Transverse colon (tissue), 4 donors: ENCODE results near the gene ATP2B1. TPM values are rescaled to one million over a fixed set of nuclear protein-coding genes. Genes with fewer than 3 reads are reported as not detected.

Experiments
- DNase-seq: peaks from one replicate; pipeline ENCODE4 v3.0.0-alpha.2; 2019
- H3K27ac ChIP-seq, 4 donors: fragments of 200-600 bp; sonication (generic); 2 replicates each; pipeline ENCODE4 v1.5.1; 2016 to 2018; ENCODE audit warnings: inconsistent platforms in 4 of 4
- H3K27me3 ChIP-seq: fragments of 200-600 bp; sonication (generic); 2 replicates; pipeline ENCODE4 v1.5.1; 2017; ENCODE audit warnings: inconsistent platforms
- H3K36me3 ChIP-seq, 4 donors: fragments of 200-600 bp; sonication (generic); 2 replicates each; pipeline ENCODE4 v1.5.1; 2017 to 2019; ENCODE audit warnings: inconsistent platforms in 4 of 4
- H3K4me1 ChIP-seq, 4 donors: fragments of 200-600 bp; sonication (generic); 2 replicates each; pipeline ENCODE4 v1.5.1; 2017 to 2020; ENCODE audit warnings: inconsistent platforms in 4 of 4
- H3K4me3 ChIP-seq, 4 donors: fragments of 200-600 bp; sonication (generic); 1 replicate in 1 of 4; 2 replicates in 3 of 4; pipeline versions ENCODE4 v1.5.1 to v1.6.1; 2017 to 2019; ENCODE audit warnings: inconsistent platforms in 4 of 4
- H3K9me3 ChIP-seq, 2 donors: fragments of 200-600 bp; sonication (generic); 2 replicates each; pipeline ENCODE4 v1.5.1; 2017 to 2019; ENCODE audit warnings: inconsistent platforms in 2 of 2
- EP300 ChIP-seq: sonication (generic); formaldehyde crosslinking; IDR thresholded peaks from one replicate; pipeline ENCODE4 v1.6.1; 2017; ENCODE audit warnings: antibody characterized with exemption, low read depth
- POLR2A ChIP-seq: fragments of 450-650 bp; IDR thresholded peaks from one replicate; pipeline ENCODE4 v1.6.1; 2016; ENCODE audit warnings: antibody characterized with exemption, mild to moderate bottlenecking, moderate library complexity
- POLR2AphosphoS5 ChIP-seq, 3 donors: sonication (generic); formaldehyde crosslinking; IDR thresholded peaks; one replicate each; pipeline ENCODE4 v1.6.1; 2016; ENCODE audit warnings: antibody characterized with exemption in 3 of 3
- WGBS, 2 donors: methylation state at CpG; one replicate each; pipeline ENCODE4 v1.1.5; 2018; ENCODE audit warnings: low coverage in 1 of 2; 5-methylcytosine and 5-hydroxymethylcytosine counted together
- in situ Hi-C, 4 donors: fragments of 200-750 bp; cut with MboI; loops; one replicate each; pipeline versions ENCODE4 v1.15.0 to v1.15.1; 2017; ENCODE audit warnings: low sequenced_read_pairs in 3 of 4, low pct_ligation_motif_present in 1 of 4, low pct_unique_long_range_greater_than_20kb in 1 of 4
- intact Hi-C: fragments of 100-400 bp; cut with DNase I; formaldehyde crosslinking; loops from one replicate; pipeline ENCODE4 v1.15.1; 2023; ENCODE audit warnings: low total_unique reads
- total RNA-seq, 4 donors: library from RNA; depleted of rRNA; stranded (reverse); fragments of >200 nt; gene quantifications; one replicate each; pipeline ENCODE4 v1.1.0, GENCODE V29; 2016
- TF ChIP-seq, protein P1 (sequence below), 5 experiments: fragments of 200-600 bp in 3 of 5; fragments of 450-650 bp in 2 of 5; sonication (generic) in 3 of 5; IDR thresholded peaks; 1 replicate in 2 of 5; 2 replicates in 3 of 5; pipeline ENCODE4 v1.5.1; 2016 to 2017; ENCODE audit warnings: antibody characterized with exemption in 5 of 5, inconsistent platforms in 3 of 5, mild to moderate bottlenecking in 2 of 5, moderate library complexity in 1 of 5

Gene ATP2B1
- total RNA-seq, 4 donors from 2014 or later = 52.7 to 235 (median 104) TPM

DNA sequence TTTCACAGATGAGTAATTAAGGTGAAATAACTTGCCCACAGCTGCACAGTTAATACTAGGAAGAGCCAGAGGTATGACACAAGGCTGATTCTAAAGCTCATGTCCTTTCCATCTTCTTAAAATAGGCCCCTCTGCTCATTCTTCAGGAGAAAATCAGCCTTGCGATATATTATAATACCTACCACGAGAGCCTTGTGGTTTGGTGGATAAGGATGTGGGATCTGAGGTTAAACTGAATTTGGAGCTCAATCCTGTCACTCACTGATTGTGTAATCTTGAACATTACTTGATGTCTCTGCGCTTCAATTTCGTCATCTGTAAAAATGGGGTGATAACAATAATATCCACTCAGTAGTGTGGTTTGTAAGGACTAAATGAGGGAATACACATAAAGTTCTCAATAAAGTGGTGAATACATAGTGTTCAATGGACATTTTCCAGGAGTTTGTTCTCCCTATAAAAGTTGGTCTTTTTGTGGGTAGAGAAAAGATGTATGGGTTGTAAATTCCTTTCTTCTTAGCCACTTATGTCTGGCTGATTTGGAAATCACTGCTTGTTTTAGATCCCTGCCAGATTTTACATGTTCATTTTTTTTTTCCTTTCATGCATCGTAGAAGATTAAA lies 25.1 kb upstream of the ATP2B1 start:
- intact Hi-C loops (no loop called here), in situ Hi-C loops (no loop called here)
- peaks cover 0 to under 1% of the 10 kb centered on the region in 2 donors for H3K9me3 ChIP-seq
- WGBS, 2 donors = 68 to 73% methylated on average over 5 of the region's 5 CpGs
- no peaks in the 10 kb centered on the region for H3K36me3 ChIP-seq
- H3K4me1 ChIP-seq = peaks cover 0 to 16% (median 4%) of the 10 kb centered on the region in 4 donors
- no peak overlapping the region for H3K27ac ChIP-seq
- DNase-seq = no peak
- no peak for TF ChIP-seq POLR2AphosphoS5 (IDR thresholded peaks at IDR 0.05)
- H3K27me3 ChIP-seq = no peaks in the 10 kb centered on the region
- no peak overlapping the region for H3K4me3 ChIP-seq

DNA sequence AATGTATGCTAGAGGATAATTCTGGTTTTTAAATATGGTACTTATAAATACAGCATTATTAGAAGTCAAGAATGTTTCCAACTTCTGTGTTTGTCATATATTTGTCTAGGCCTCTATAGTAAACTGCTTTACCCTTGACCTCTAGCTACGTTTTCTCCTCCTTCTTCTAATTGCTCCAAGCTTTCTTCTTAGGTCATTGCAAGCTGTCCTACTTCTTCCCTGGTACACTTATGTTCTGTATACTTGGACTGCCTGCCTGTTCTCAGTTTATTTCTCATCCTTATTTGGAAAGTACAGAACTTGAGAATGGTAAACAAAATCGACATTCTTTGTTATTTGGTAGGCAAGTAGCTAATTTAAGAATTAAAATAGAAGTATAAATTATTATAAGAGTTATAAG lies 23.9 kb upstream of the ATP2B1 start:
- no peaks in the 10 kb centered on the region for H3K27me3 ChIP-seq
- WGBS, 2 donors = 43 to 44% methylated on average over 2 of the region's 2 CpGs
- DNase-seq = no peak
- peak overlapping the region; percentile 9 to 51 (median 44) for H3K27ac ChIP-seq
- H3K36me3 ChIP-seq = no peaks in the 10 kb centered on the region
- H3K4me3 ChIP-seq = no peak overlapping the region
- intact Hi-C loops = no loop called here
- H3K9me3 ChIP-seq = no peaks in the 10 kb centered on the region
- peaks cover 0 to 16% (median 4%) of the 10 kb centered on the region in 4 donors for H3K4me1 ChIP-seq
- in situ Hi-C loops = no loop called here
- TF ChIP-seq POLR2A = no peak
- TF ChIP-seq EP300 = no peak
- TF ChIP-seq, protein P1, sequence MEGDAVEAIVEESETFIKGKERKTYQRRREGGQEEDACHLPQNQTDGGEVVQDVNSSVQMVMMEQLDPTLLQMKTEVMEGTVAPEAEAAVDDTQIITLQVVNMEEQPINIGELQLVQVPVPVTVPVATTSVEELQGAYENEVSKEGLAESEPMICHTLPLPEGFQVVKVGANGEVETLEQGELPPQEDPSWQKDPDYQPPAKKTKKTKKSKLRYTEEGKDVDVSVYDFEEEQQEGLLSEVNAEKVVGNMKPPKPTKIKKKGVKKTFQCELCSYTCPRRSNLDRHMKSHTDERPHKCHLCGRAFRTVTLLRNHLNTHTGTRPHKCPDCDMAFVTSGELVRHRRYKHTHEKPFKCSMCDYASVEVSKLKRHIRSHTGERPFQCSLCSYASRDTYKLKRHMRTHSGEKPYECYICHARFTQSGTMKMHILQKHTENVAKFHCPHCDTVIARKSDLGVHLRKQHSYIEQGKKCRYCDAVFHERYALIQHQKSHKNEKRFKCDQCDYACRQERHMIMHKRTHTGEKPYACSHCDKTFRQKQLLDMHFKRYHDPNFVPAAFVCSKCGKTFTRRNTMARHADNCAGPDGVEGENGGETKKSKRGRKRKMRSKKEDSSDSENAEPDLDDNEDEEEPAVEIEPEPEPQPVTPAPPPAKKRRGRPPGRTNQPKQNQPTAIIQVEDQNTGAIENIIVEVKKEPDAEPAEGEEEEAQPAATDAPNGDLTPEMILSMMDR (IDR thresholded peaks at IDR 0.05) = no peak
- TF ChIP-seq POLR2AphosphoS5 (IDR thresholded peaks at IDR 0.05) = no peak

DNA sequence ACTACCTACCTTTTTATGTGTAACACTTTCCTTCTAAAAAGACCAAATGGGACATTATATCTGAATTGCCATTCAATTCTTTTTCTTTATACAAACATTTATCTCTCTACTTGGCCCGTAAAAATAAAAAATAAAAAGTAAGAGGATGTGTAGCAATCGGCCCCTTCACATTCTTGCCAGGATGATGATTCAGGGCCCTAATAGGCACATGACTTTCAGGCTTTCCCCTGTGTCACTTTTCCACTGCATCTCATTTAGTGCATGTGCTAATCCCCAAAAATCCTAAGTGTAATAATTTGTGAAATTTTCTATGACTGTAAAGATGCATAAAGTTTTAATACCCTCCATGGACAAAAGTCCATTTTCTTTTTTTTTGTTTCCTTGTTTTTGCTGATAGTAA lies 23.0 kb upstream of the ATP2B1 start:
- no peak for DNase-seq
- H3K4me1 ChIP-seq = peaks cover 0 to 16% (median 4%) of the 10 kb centered on the region in 4 donors
- no peaks in the 10 kb centered on the region for H3K27me3 ChIP-seq
- intact Hi-C loops (no loop called here), in situ Hi-C loops (no loop called here)
- H3K4me3 ChIP-seq = no peak overlapping the region
- H3K9me3 ChIP-seq = no peaks in the 10 kb centered on the region
- peak overlapping the region in 3 of 4 donors; percentile 9 to 51 (median 43) for H3K27ac ChIP-seq
- peak in 1 of 3 donors; percentile 20 for TF ChIP-seq POLR2AphosphoS5 (IDR thresholded peaks at IDR 0.05)
- no peak for TF ChIP-seq POLR2A
- TF ChIP-seq, protein P1 (IDR thresholded peaks at IDR 0.05) = no peak
- no peak for TF ChIP-seq EP300
- no peaks in the 10 kb centered on the region for H3K36me3 ChIP-seq
- 32 to 48% methylated on average over 2 of the region's 2 CpGs for WGBS, 2 donors

DNA sequence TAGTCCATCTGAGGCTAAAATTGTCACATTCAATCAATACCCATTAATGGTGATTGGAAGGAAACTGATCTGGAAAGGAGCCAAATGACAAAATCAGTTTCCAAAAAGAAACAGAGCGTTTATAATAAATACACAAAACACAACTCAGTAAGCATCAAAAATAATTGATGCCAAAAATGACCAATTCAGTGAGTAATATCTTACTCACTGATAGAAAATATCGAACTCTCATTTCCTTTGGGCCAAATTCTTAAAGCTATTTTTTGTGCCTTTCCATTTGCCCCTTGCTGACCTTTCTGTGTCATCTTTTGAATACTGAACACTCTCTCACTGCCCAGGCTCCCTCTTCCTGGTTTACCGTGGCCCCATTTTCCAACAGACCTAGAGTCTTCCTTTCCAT lies 22.5 kb upstream of the ATP2B1 start:
- Histone ChIP-seq H3K9me3 (no peaks in the 10 kb centered on the region), H3K4me1 (peaks cover 0 to 16% (median 4%) of the 10 kb centered on the region in 4 donors), H3K4me3 (no peak overlapping the region), H3K27me3 (no peaks in the 10 kb centered on the region), H3K27ac (peak overlapping the region in 3 of 4 donors; percentile 15 to 43 (median 17)), H3K36me3 (no peaks in the 10 kb centered on the region)
- in situ Hi-C loops = no loop called here
- WGBS, 2 donors = 54 to 64% methylated on average over 3 of the region's 3 CpGs
- no peak for DNase-seq
- intact Hi-C loops = no loop called here
- TF ChIP-seq POLR2A = no peak
- no peak for TF ChIP-seq EP300
- no peak for TF ChIP-seq POLR2AphosphoS5 (IDR thresholded peaks at IDR 0.05)

DNA sequence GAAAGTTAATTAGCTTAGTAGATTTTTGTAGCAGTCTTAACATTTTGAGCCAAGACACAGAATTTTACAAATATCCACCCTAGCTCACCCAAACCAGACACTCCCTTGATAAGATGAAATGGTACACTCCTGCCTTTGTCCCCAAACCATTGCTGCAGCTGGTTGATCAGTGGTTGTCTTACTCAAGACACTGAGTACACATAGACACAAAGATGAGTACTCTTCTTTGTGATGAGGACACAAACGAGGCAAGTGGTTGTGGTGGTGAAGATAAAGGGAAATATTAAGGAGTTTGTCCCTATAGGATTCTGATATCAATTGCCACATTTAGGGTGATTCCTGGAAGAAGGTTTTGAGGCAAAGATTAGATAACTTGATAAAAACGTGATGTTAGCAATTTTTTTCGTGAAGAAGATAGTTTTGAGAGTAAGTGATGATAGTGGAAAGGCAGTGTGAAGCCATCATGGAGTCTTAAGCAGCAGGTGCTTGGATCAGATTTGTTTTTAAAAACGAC lies 21.4 kb upstream of the ATP2B1 start:
- intact Hi-C loops = no loop called here
- WGBS, 2 donors = 68 to 76% methylated on average over 4 of the region's 4 CpGs
- Histone ChIP-seq H3K4me3 (no peak overlapping the region), H3K27me3 (no peaks in the 10 kb centered on the region), H3K4me1 (peaks cover 0 to 16% (median 4%) of the 10 kb centered on the region in 4 donors), H3K27ac (no peak overlapping the region), H3K36me3 (no peaks in the 10 kb centered on the region), H3K9me3 (no peaks in the 10 kb centered on the region)
- TF ChIP-seq, protein P1 (IDR thresholded peaks at IDR 0.05) = no peak
- no peak for TF ChIP-seq POLR2A
- TF ChIP-seq EP300 = no peak
- no peak for TF ChIP-seq POLR2AphosphoS5 (IDR thresholded peaks at IDR 0.05)
- no peak for DNase-seq
- in situ Hi-C loops = no loop called here
